Thyroid gland (tissue), 4 donors: ENCODE measurements around the gene RPS3A. TPM values are rescaled to one million over a fixed set of nuclear protein-coding genes. Genes with fewer than 3 reads are reported as not detected.

ENCODE experiments used
- DNase-seq, 2 donors: peaks; one replicate each; pipeline ENCODE4 v3.0.0-alpha.2; 2019
- H3K27ac ChIP-seq, 3 donors: fragments of 200-600 bp; sonication (generic); 1 replicate in 2 of 3; 2 replicates in 1 of 3; pipeline ENCODE4 v1.5.1; 2016 to 2019; ENCODE audit warnings: mild to moderate bottlenecking in 1 of 3, moderate library complexity in 1 of 3
- H3K27me3 ChIP-seq: fragments of 200-600 bp; sonication (generic); one replicate; pipeline ENCODE4 v1.5.1; 2019
- H3K36me3 ChIP-seq, 2 donors: fragments of 200-600 bp; sonication (generic); one replicate each; pipeline ENCODE4 v1.5.1; 2016 to 2019
- H3K4me1 ChIP-seq, 2 donors: fragments of 200-600 bp; sonication (generic); one replicate each; pipeline ENCODE4 v1.5.1; 2017 to 2019
- H3K4me3 ChIP-seq, 3 donors: fragments of 200-600 bp; sonication (generic); replicated peaks in 1 of 3; 1 replicate in 2 of 3; 2 replicates in 1 of 3; pipeline ENCODE4 v1.5.1; 2016; ENCODE audit warnings: mild to moderate bottlenecking in 1 of 3
- H3K9me3 ChIP-seq: fragments of 200-600 bp; sonication (generic); one replicate; pipeline ENCODE4 v1.5.1; 2017
- CTCF ChIP-seq, 6 experiments: fragments of 200-600 bp in 3 of 6; fragments of 450-650 bp in 3 of 6; sonication (generic) in 3 of 6; IDR thresholded peaks; one replicate each; pipeline ENCODE4 v1.5.1; 2016 to 2019; ENCODE audit warnings: antibody characterized with exemption in 6 of 6, mild to moderate bottlenecking in 2 of 6, inconsistent platforms in 1 of 6, moderate library complexity in 1 of 6
- POLR2A ChIP-seq, 2 donors: fragments of 450-650 bp; IDR thresholded peaks; one replicate each; pipeline ENCODE4 v1.6.1; 2017; ENCODE audit warnings: antibody characterized with exemption in 2 of 2, mild to moderate bottlenecking in 2 of 2, moderate library complexity in 1 of 2
- WGBS, 2 donors: methylation state at CpG; one replicate each; pipeline ENCODE4 v1.1.5; 2017; 5-methylcytosine and 5-hydroxymethylcytosine counted together
- intact Hi-C: fragments of 100-400 bp; cut with DNase I; formaldehyde crosslinking; loops from one replicate; pipeline ENCODE4 v1.15.1; 2023
- small RNA-seq: library from RNA; depleted of rRNA; stranded (forward); fragments of <200 nt; gene quantifications from one replicate; pipeline ENCODE3, GENCODE V24; 2016
- total RNA-seq, 4 donors: library from RNA; depleted of rRNA; stranded (reverse); fragments of >200 nt; gene quantifications; one replicate each; pipeline ENCODE4 v1.2.3, GENCODE V29; 2016

Gene RPS3A
- total RNA-seq, 4 donors from 2014 or later: 2,907 to 6,038 (median 3,041) TPM

- DNase-seq: no peak
- no peaks in the 10 kb centered on the region for H3K9me3 ChIP-seq
- intact Hi-C loops: no loop called here
- H3K36me3 ChIP-seq: peaks cover 8 to 9% of the 10 kb centered on the region in 2 donors
- no peaks in the 10 kb centered on the region for H3K4me1 ChIP-seq
- WGBS, 2 donors: 31 to 45% methylated on average over 1 of the region's 1 CpG
- TF ChIP-seq POLR2A (IDR thresholded peaks at IDR 0.05) (no peak), CTCF (IDR thresholded peaks at IDR 0.05) (no peak)
- H3K4me3 ChIP-seq: no peak overlapping the region
- no peaks in the 10 kb centered on the region for H3K27me3 ChIP-seq
- H3K27ac ChIP-seq: no peak overlapping the region
Observed at GRCh38 chr4:151152028-151152427, 52.6 kb downstream of the RPS3A start.

GRCh38 chr4:151153585-151153984, 54.2 kb downstream of the RPS3A start:
- no peak overlapping the region for H3K27ac ChIP-seq
- H3K4me1 ChIP-seq: no peaks in the 10 kb centered on the region
- H3K4me3 ChIP-seq: no peak overlapping the region
- DNase-seq: no peak
- WGBS, 2 donors: 86 to 93% methylated on average over 2 of the region's 2 CpGs
- peaks cover 0 to 2% of the 10 kb centered on the region in 2 donors for H3K36me3 ChIP-seq
- no peak for TF ChIP-seq POLR2A (IDR thresholded peaks at IDR 0.05)
- no peak for TF ChIP-seq CTCF (IDR thresholded peaks at IDR 0.05)
- no peaks in the 10 kb centered on the region for H3K27me3 ChIP-seq
- no peaks in the 10 kb centered on the region for H3K9me3 ChIP-seq
- intact Hi-C loops: no loop called here

Small RNA genes lying within 50 kb of the gene (small RNA-seq; reads per million reads assigned to genes)
- gene SNORD73A: not detected
- 0.56 reads per million for gene SNORD73B

Other genes starting within 250 kb of the RPS3A start
- gene LRBA, start 84.3 kb upstream of the RPS3A start, total RNA-seq: 100 to 1,000 TPM in 3 of 4 donors, 10 to 100 TPM in 1; 98.9 to 127 (median 113) TPM
- gene PRSS48, start 177.5 kb downstream of the RPS3A start, total RNA-seq: not detected
- 100 to 1,000 TPM in 3 of 4 donors, 10 to 100 TPM in 1; 82.0 to 143 (median 113) TPM for gene SH3D19, start 226.0 kb downstream of the RPS3A start, total RNA-seq